Calu3 (cell line): ENCODE results near the gene SKA3. TPM values are rescaled to one million over a fixed set of nuclear protein-coding genes. Genes with fewer than 3 reads are reported as not detected.
"Not testable (repeated sequence)": the region's sequence is repeated elsewhere in the genome, so short reads cannot be mapped to it uniquely, and the experiment has no call there.

Source experiments
- BruUV-seq: library from RNA; stranded (reverse); fragments of 400-500 nt; replicated peaks from 2 replicates; lab custom pipeline; 2021; lab: Mats Ljungman, UMichigan
- CTCF ChIA-PET: fragments of 300-600 bp; sonication (Branson Sonifier 250); formaldehyde crosslinking; loops from one replicate; lab custom pipeline; 2022; ENCODE audit warnings: antibody characterized with exemption; lab: Charles Lee
- DNase-seq: peaks from one replicate; pipeline ENCODE4 v3.0.0; 2022
- H3K27ac Mint-ChIP-seq: one replicate; pipeline ENCODE4 v1.8.0; 2022; ENCODE audit warnings: mixed read lengths; ENCODE audit not compliant: unreplicated experiment
- H3K27me3 Mint-ChIP-seq: one replicate; pipeline ENCODE4 v1.8.0; 2022; ENCODE audit warnings: mixed read lengths; ENCODE audit not compliant: unreplicated experiment
- H3K36me3 Mint-ChIP-seq: one replicate; pipeline ENCODE4 v1.8.0; 2022; ENCODE audit warnings: mild to moderate bottlenecking, moderate library complexity, mixed read lengths; ENCODE audit not compliant: insufficient read depth, unreplicated experiment
- H3K4me1 Mint-ChIP-seq: one replicate; pipeline ENCODE4 v1.8.0; 2022; ENCODE audit warnings: mild to moderate bottlenecking, low read depth, mixed read lengths; ENCODE audit not compliant: unreplicated experiment
- H3K4me3 Mint-ChIP-seq: one replicate; pipeline ENCODE4 v1.8.0; 2022; ENCODE audit warnings: mild to moderate bottlenecking, low read depth, moderate library complexity, mixed read lengths; ENCODE audit not compliant: unreplicated experiment
- H3K9me3 Mint-ChIP-seq: one replicate; pipeline ENCODE4 v1.8.0; 2022; ENCODE audit warnings: low read depth, mixed read lengths; ENCODE audit not compliant: unreplicated experiment
- CTCF ChIP-seq: fragments of 200-600 bp; IDR thresholded peaks from one replicate; pipeline ENCODE4 v1.8.0; 2022; ENCODE audit warnings: antibody characterized with exemption; ENCODE audit not compliant: unreplicated experiment
- intact Hi-C: fragments of 100-400 bp; cut with micrococcal nuclease; formaldehyde crosslinking; loops from one replicate; pipeline ENCODE4 v1.10.0; 2022; ENCODE audit not compliant: unreplicated experiment
- total RNA-seq: library from RNA; stranded (reverse); gene quantifications from 2 replicates; pipeline ENCODE4 v1.2.3, GENCODE V29; 2022

Gene SKA3
- total RNA-seq, 1 experiment from 2014 or later: 25.9 TPM

- Mint-ChIP-seq H3K4me3 (no peak overlapping the region), H3K9me3 (no peaks in the 10 kb centered on the region), H3K27me3 (no peaks in the 10 kb centered on the region), H3K36me3 (peaks cover 16% of the 10 kb centered on the region), H3K27ac (no peak overlapping the region), H3K4me1 (no peaks in the 10 kb centered on the region)
- no peak for DNase-seq
- no TSS peak for BruUV-seq
- no peak for TF ChIP-seq CTCF
- CTCF ChIA-PET: no interaction called here
- intact Hi-C loops: loop anchor here (2.0 kb wide), 1 partner anchor 239 kb away; no protein-coding TSS in a partner anchor
Observed at GRCh38 chr13:21181671-21182070, 5.3 kb upstream of the SKA3 start.

GRCh38 chr13:21176982-21177284 lies 581 bp upstream of the SKA3 start:
- H3K9me3 Mint-ChIP-seq: no peaks in the 10 kb centered on the region
- H3K4me1 Mint-ChIP-seq: no peaks in the 10 kb centered on the region
- no peaks in the 10 kb centered on the region for H3K27me3 Mint-ChIP-seq
- TF ChIP-seq CTCF: no peak
- peak overlapping the region; percentile 81 for H3K27ac Mint-ChIP-seq
- CTCF ChIA-PET: no interaction called here
- no peak for DNase-seq
- BruUV-seq: TSS peak; percentile 90
- peaks cover 26% of the 10 kb centered on the region for H3K36me3 Mint-ChIP-seq
- peak overlapping the region; percentile 98 for H3K4me3 Mint-ChIP-seq
- intact Hi-C loops: loop anchor here (5.0 kb wide), 1 partner anchor 300 kb away; no protein-coding TSS in a partner anchor

- DNase-seq: no peak
- intact Hi-C loops: loop anchor here (5.0 kb wide), 1 partner anchor 302 kb away; no protein-coding TSS in a partner anchor
- CTCF ChIA-PET: no interaction called here
- H3K27me3 Mint-ChIP-seq: no peaks in the 10 kb centered on the region
- no peaks in the 10 kb centered on the region for H3K9me3 Mint-ChIP-seq
- no peaks in the 10 kb centered on the region for H3K4me1 Mint-ChIP-seq
- BruUV-seq: TSS peak; percentile 69
- H3K36me3 Mint-ChIP-seq: peaks cover 26% of the 10 kb centered on the region
- no peak for TF ChIP-seq CTCF
- peak overlapping the region; percentile 98 for H3K4me3 Mint-ChIP-seq
- peak overlapping the region; percentile 81 for H3K27ac Mint-ChIP-seq
Observed at GRCh38 chr13:21175656-21176214, 617 bp downstream of the SKA3 start.

GRCh38 chr13:21173767-21174166 lies 2.6 kb downstream of the SKA3 start:
- H3K27me3 Mint-ChIP-seq, DNase-seq, CTCF ChIA-PET, H3K4me1 Mint-ChIP-seq, H3K9me3 Mint-ChIP-seq, intact Hi-C loops, H3K4me3 Mint-ChIP-seq, H3K27ac Mint-ChIP-seq, BruUV-seq: not testable (repeated sequence)
- H3K36me3 Mint-ChIP-seq: peaks cover 31% of the 10 kb centered on the region

- Mint-ChIP-seq H3K9me3 (no peaks in the 10 kb centered on the region), H3K4me1 (no peaks in the 10 kb centered on the region), H3K4me3 (no peak overlapping the region), H3K36me3 (peaks cover 17% of the 10 kb centered on the region), H3K27ac (no peak overlapping the region), H3K27me3 (no peaks in the 10 kb centered on the region)
- CTCF ChIA-PET: interaction anchor here (1.0 kb wide), 1 partner anchor 29 kb away, joined by 3 read pairs; no protein-coding TSS in a partner anchor
- no peak for TF ChIP-seq CTCF
- BruUV-seq: no TSS peak
- intact Hi-C loops: no loop called here
- DNase-seq: no peak
Observed at GRCh38 chr13:21171420-21171819, 4.9 kb downstream of the SKA3 start.

GRCh38 chr13:21165606-21166005 lies 10.7 kb downstream of the SKA3 start:
- H3K36me3 Mint-ChIP-seq, H3K4me3 Mint-ChIP-seq, H3K4me1 Mint-ChIP-seq, H3K9me3 Mint-ChIP-seq, intact Hi-C loops, H3K27ac Mint-ChIP-seq, DNase-seq, H3K27me3 Mint-ChIP-seq, BruUV-seq: not testable (repeated sequence)
- CTCF ChIA-PET: interaction anchor here (0.6 kb wide), 1 partner anchor 15 kb away, joined by 3 read pairs; no protein-coding TSS in a partner anchor
